ENCODE measurements around the gene ELMO1.

DNA sequence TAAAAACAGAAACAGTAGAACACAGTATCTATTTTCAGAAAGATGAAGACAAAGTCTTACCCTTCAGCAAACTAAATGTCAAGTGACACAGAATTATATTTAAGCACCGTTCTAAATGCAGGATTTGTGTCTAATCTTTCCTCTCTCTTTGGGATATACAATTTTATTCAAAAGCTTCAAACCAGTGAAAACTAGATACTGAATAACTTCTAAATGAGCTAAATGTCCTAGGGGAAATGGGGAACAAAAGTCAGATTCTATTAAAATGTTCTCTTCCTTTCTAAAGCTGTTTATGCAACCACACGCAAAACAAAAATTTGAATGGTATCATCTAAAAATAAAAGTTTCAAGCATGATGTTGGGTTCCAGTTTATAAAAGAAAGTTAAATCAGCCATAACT is 588.0 kb downstream of the ELMO1 start:
- TF ChIP-seq POLR2A (IDR thresholded peaks at IDR 0.05) = no peak
- TF ChIP-seq, protein P1, sequence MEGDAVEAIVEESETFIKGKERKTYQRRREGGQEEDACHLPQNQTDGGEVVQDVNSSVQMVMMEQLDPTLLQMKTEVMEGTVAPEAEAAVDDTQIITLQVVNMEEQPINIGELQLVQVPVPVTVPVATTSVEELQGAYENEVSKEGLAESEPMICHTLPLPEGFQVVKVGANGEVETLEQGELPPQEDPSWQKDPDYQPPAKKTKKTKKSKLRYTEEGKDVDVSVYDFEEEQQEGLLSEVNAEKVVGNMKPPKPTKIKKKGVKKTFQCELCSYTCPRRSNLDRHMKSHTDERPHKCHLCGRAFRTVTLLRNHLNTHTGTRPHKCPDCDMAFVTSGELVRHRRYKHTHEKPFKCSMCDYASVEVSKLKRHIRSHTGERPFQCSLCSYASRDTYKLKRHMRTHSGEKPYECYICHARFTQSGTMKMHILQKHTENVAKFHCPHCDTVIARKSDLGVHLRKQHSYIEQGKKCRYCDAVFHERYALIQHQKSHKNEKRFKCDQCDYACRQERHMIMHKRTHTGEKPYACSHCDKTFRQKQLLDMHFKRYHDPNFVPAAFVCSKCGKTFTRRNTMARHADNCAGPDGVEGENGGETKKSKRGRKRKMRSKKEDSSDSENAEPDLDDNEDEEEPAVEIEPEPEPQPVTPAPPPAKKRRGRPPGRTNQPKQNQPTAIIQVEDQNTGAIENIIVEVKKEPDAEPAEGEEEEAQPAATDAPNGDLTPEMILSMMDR (IDR thresholded peaks at IDR 0.05) = no peak

Measured in heart left ventricle (tissue), 13 donors.